RWPE2 (cell line): ENCODE measurements around the gene VARS1.

Experiments
- ATAC-seq: fragments of 200-7000 bp; cut with Tn5 transposase; 3 replicates; pipeline ENCODE4 v1.9.1; 2021; ENCODE audit warnings: low read depth
- DNase-seq: peaks from one replicate; pipeline ENCODE4 v3.0.0-alpha.2; 2020; ENCODE audit warnings: low spot score
- H3K27ac ChIP-seq: fragments of 450-650 bp; 2 replicates; pipeline ENCODE4 v1.5.1; 2017; ENCODE audit warnings: mild to moderate bottlenecking; ENCODE audit not compliant: poor library complexity, severe bottlenecking
- H3K27me3 ChIP-seq: fragments of 250-450 bp; sonication (Bioruptor Pico); 2 replicates; pipeline ENCODE4 v1.5.1; 2021; ENCODE audit warnings: mild to moderate bottlenecking, moderate library complexity; ENCODE audit not compliant: insufficient read depth, poor library complexity, severe bottlenecking
- H3K36me3 ChIP-seq: fragments of 250-450 bp; sonication (Bioruptor Pico); 2 replicates; pipeline ENCODE4 v1.5.1; 2020; ENCODE audit warnings: low read depth, mild to moderate bottlenecking, moderate library complexity
- H3K4me1 ChIP-seq: fragments of 250-450 bp; sonication (Bioruptor Pico); 2 replicates; pipeline ENCODE4 v1.5.1; 2021; ENCODE audit warnings: mild to moderate bottlenecking, moderate library complexity; ENCODE audit not compliant: insufficient read depth, poor library complexity, severe bottlenecking
- H3K4me3 ChIP-seq: fragments of 250-450 bp; sonication (Bioruptor Pico); 2 replicates; pipeline ENCODE4 v1.5.1; 2021; ENCODE audit warnings: mild to moderate bottlenecking, moderate library complexity; ENCODE audit not compliant: severe bottlenecking
- H3K9me3 ChIP-seq: fragments of 250-450 bp; sonication (Bioruptor Pico); 2 replicates; pipeline ENCODE4 v1.5.1; 2021; ENCODE audit warnings: mild to moderate bottlenecking, moderate library complexity; ENCODE audit not compliant: severe bottlenecking
- TF ChIP-seq, protein P1 (sequence below): fragments of 450-650 bp; IDR thresholded peaks from one replicate; pipeline ENCODE4 v1.5.1; 2017; ENCODE audit warnings: mild to moderate bottlenecking, moderate library complexity; ENCODE audit not compliant: poor library complexity, severe bottlenecking

The VARS1 gene

DNA sequence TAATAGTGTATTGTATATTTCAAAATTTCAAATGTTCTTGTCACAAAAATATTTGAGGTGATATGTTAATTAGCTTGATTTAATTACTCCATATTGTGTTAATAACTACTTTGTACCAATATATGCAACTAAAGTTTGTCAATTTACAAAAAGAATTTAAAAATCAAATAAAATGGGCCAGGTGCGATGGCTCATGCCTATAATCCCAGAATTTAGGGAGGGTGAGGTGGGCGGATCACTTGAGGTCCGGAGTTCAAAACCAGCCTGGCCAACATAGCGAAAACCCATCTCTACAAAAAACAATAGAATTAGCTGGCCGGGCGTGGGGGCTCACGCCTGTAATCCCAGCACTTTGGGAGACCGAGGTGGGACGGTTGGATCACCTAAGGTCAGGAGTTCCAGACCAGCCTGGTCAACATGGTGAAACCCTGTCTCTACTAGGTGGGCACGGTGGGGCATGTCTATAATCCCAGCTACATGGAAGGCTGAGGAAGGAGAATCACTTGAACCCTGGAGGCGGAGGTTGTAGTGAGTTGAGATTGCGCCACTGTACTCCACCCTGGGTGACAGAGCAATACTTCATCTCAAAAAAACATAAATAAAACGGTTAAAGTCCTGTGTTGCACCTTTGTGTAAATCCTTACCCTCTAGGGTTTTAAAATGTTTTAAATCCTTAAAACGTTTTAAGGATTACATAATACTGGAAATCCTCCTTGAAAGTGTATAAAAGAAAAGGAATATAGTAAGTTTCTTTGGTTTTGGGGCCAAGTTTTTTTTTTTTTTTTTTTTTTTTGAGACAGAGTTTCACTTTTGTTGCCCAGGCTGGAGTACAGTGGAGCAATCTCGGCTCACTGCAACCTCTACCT, 36.0 kb upstream of the VARS1 start:
- TF ChIP-seq, protein P1, sequence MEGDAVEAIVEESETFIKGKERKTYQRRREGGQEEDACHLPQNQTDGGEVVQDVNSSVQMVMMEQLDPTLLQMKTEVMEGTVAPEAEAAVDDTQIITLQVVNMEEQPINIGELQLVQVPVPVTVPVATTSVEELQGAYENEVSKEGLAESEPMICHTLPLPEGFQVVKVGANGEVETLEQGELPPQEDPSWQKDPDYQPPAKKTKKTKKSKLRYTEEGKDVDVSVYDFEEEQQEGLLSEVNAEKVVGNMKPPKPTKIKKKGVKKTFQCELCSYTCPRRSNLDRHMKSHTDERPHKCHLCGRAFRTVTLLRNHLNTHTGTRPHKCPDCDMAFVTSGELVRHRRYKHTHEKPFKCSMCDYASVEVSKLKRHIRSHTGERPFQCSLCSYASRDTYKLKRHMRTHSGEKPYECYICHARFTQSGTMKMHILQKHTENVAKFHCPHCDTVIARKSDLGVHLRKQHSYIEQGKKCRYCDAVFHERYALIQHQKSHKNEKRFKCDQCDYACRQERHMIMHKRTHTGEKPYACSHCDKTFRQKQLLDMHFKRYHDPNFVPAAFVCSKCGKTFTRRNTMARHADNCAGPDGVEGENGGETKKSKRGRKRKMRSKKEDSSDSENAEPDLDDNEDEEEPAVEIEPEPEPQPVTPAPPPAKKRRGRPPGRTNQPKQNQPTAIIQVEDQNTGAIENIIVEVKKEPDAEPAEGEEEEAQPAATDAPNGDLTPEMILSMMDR: no peak
- peak overlapping the region; percentile 70 for H3K4me3 ChIP-seq
- H3K27me3 ChIP-seq: no peaks in the 10 kb centered on the region
- no peak for DNase-seq
- no peaks in the 10 kb centered on the region for H3K9me3 ChIP-seq
- peaks cover 36% of the 10 kb centered on the region for H3K36me3 ChIP-seq
- peaks cover 12% of the 10 kb centered on the region for H3K4me1 ChIP-seq
- no peak for ATAC-seq
- peak overlapping the region; percentile 77 for H3K27ac ChIP-seq

DNA sequence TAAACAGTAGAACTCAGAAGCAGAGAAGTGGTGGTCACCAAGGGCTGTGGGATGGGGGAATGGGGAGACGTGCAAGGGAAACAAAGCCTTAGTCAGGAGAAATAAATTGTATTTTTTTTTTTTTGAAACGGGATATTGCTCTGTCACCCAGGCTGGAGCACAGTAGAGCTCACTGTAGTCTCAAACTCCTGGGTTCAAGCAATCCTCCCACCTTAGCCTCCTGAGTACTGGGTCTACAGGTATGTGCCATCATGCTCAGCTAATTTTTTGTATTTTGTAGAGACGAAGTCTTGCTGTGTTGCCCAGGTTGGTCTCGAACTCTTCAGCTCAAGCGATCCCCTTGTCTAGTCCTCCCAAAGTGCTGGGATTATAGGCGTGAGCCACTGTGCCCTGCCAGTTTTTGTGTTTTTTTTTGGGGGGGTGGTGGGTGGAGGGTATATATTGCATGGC, 35.4 kb upstream of the VARS1 start:
- no peak for ATAC-seq
- TF ChIP-seq, protein P1: no peak
- Histone ChIP-seq H3K9me3 (no peaks in the 10 kb centered on the region), H3K36me3 (peaks cover 30% of the 10 kb centered on the region), H3K27ac (peak overlapping the region; percentile 77), H3K27me3 (no peaks in the 10 kb centered on the region), H3K4me3 (peak overlapping the region; percentile 70), H3K4me1 (peaks cover 17% of the 10 kb centered on the region)
- DNase-seq: no peak

DNA sequence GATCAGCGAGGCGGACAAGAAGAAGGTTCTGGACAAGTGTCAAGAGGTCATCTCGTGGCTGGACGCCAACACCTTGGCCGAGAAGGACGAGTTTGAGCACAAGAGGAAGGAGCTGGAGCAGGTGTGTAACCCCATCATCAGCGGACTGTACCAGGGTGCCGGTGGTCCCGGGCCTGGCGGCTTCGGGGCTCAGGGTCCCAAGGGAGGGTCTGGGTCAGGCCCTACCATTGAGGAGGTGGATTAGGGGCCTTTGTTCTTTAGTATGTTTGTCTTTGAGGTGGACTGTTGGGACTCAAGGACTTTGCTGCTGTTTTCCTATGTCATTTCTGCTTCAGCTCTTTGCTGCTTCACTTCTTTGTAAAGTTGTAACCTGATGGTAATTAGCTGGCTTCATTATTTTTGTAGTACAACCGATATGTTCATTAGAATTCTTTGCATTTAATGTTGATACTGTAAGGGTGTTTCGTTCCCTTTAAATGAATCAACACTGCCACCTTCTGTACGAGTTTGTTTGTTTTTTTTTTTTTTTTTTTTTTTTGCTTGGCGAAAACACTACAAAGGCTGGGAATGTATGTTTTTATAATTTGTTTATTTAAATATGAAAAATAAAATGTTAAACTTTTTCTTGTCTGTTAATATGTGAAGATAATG, 34.2 kb upstream of the VARS1 start:
- ATAC-seq: no peak
- Histone ChIP-seq H3K9me3 (no peaks in the 10 kb centered on the region), H3K4me1 (peaks cover 27% of the 10 kb centered on the region), H3K36me3 (peaks cover 19% of the 10 kb centered on the region), H3K4me3 (peak overlapping the region; percentile 70), H3K27me3 (no peaks in the 10 kb centered on the region), H3K27ac (peak overlapping the region; percentile 77)
- TF ChIP-seq, protein P1: peak; percentile 72
- no peak for DNase-seq

DNA sequence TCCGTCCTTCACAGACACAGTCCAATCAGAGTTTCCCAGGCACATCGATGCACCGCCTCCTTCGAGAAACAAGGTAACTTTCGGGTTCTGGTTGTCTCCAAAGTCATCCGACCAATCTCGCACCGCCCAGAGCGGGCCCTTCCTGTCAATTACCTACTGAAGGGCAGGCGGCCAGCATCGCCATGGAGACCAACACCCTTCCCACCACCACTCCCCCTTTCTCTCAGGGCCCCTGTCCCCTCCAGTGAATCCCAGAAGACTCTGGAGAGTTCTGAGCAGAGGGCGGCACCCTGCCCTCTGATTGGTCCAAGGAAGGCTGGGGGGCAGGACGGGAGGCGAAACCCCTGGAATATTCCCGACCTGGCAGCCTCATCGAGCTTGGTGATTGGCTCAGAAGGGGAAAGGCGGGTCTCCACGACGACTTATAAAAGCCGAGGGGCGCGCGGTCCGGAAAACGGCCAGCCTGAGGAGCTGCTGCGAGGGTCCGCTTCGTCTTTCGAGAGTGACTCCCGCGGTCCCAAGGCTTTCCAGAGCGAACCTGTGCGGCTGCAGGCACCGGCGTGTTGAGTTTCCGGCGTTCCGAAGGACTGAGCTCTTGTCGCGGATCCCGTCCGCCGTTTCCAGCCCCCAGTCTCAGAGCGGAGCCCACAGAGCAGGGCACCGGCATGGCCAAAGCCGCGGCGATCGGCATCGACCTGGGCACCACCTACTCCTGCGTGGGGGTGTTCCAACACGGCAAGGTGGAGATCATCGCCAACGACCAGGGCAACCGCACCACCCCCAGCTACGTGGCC, 31.9 kb upstream of the VARS1 start, which contains the start of gene HSPA1B:
HSPA1B (plus strand) TSS at position 453 of the 794 bp plus-strand sequence; CDS start at position 666, 213 bp downstream.
- H3K9me3 ChIP-seq: no peaks in the 10 kb centered on the region
- ATAC-seq (peak; percentile 82), DNase-seq (peak; percentile 100)
- TF ChIP-seq, protein P1: no peak
- H3K27me3 ChIP-seq: no peaks in the 10 kb centered on the region
- H3K4me3 ChIP-seq: peak within 1 kb of the TSS; percentile 85
- peaks cover 43% of the 10 kb centered on the region for H3K4me1 ChIP-seq
- peak within 1 kb of the TSS; percentile 92 for H3K27ac ChIP-seq
- H3K36me3 ChIP-seq: peaks cover 19% of the 10 kb centered on the region
